H9 (cell line): ENCODE data around the gene CDH23. TPM values are rescaled to one million over a fixed set of nuclear protein-coding genes. Genes with fewer than 3 reads are reported as not detected.

Experiments used
- DNase-seq: peaks from one replicate; pipeline ENCODE4 v3.0.0-alpha.2; 2017
- H2AFZ ChIP-seq: one replicate; pipeline ENCODE4 v1.6.1; 2013; ENCODE audit warnings: mild to moderate bottlenecking, low read length, control low read depth, moderate library complexity
- H2AK5ac ChIP-seq: 2 replicates; pipeline ENCODE4 v1.6.1; 2013; ENCODE audit warnings: low read length, control low read depth, mixed read lengths; ENCODE audit not compliant: insufficient read length
- H2BK120ac ChIP-seq: one replicate; pipeline ENCODE4 v1.6.1; 2013; ENCODE audit warnings: low read depth, mild to moderate bottlenecking, low read length, control low read depth, inconsistent platforms; ENCODE audit not compliant: poor library complexity, severe bottlenecking
- H2BK12ac ChIP-seq: 2 replicates; pipeline ENCODE4 v1.6.1; 2013; ENCODE audit warnings: low read length, control low read depth, mixed read lengths, low read depth; ENCODE audit not compliant: insufficient read length
- H2BK15ac ChIP-seq: 2 replicates; pipeline ENCODE4 v1.6.1; 2013; ENCODE audit warnings: low read depth, low read length, control low read depth
- H2BK20ac ChIP-seq: one replicate; pipeline ENCODE4 v1.6.1; 2013; ENCODE audit warnings: low read depth, mild to moderate bottlenecking, low read length, control low read depth, inconsistent platforms; ENCODE audit not compliant: poor library complexity, severe bottlenecking
- H2BK5ac ChIP-seq: 2 replicates; pipeline ENCODE4 v1.6.1; 2013; ENCODE audit warnings: low read length, control low read depth, mixed read lengths; ENCODE audit not compliant: insufficient read length
- H3K14ac ChIP-seq: 2 replicates; pipeline ENCODE4 v1.6.1; 2013; ENCODE audit warnings: low read length, control low read depth; ENCODE audit not compliant: insufficient read depth
- H3K18ac ChIP-seq: 2 replicates; pipeline ENCODE4 v1.6.1; 2013; ENCODE audit warnings: low read depth, mild to moderate bottlenecking, mixed read lengths, low read length, control low read depth; ENCODE audit not compliant: insufficient read length
- H3K23ac ChIP-seq: 2 replicates; pipeline ENCODE4 v1.6.1; 2013; ENCODE audit warnings: low read length, control low read depth, mixed read lengths, low read depth; ENCODE audit not compliant: insufficient read length
- H3K23me2 ChIP-seq: 2 replicates; pipeline ENCODE4 v1.6.1; 2013; ENCODE audit warnings: low read depth, mild to moderate bottlenecking, mixed read lengths, low read length, control low read depth; ENCODE audit not compliant: insufficient read length, poor library complexity, severe bottlenecking
- H3K27ac ChIP-seq: 2 replicates; pipeline ENCODE4 v1.5.1; 2013; ENCODE audit warnings: low read length, control low read depth, mixed read lengths, low read depth; ENCODE audit not compliant: insufficient read length
- H3K27me3 ChIP-seq: 2 replicates; pipeline ENCODE4 v1.6.1; 2013; ENCODE audit warnings: low read length, control low read depth, inconsistent platforms; ENCODE audit not compliant: insufficient read depth
- H3K4ac ChIP-seq: 2 replicates; pipeline ENCODE4 v1.6.1; 2013; ENCODE audit warnings: low read depth, mild to moderate bottlenecking, control low read depth, inconsistent platforms, low read length, moderate library complexity
- H3K4me1 ChIP-seq: 2 replicates; pipeline ENCODE4 v1.6.1; 2013; ENCODE audit warnings: low read length, control low read depth, inconsistent platforms; ENCODE audit not compliant: insufficient read depth
- H3K4me2 ChIP-seq: 2 replicates; pipeline ENCODE4 v1.6.1; 2013; ENCODE audit warnings: low read length, control low read depth, mixed read lengths; ENCODE audit not compliant: insufficient read length, insufficient read depth
- H3K56ac ChIP-seq: 2 replicates; pipeline ENCODE4 v1.6.1; 2013; ENCODE audit warnings: low read depth, mild to moderate bottlenecking, mixed read lengths, low read length, control low read depth; ENCODE audit not compliant: insufficient read length
- H3K79me1 ChIP-seq: 2 replicates; pipeline ENCODE4 v1.6.1; 2013; ENCODE audit warnings: low read depth, mild to moderate bottlenecking, moderate library complexity, low read length, control low read depth, inconsistent platforms; ENCODE audit not compliant: insufficient read depth, poor library complexity, severe bottlenecking
- H3K79me2 ChIP-seq: 2 replicates; pipeline ENCODE4 v1.6.1; 2013; ENCODE audit warnings: low read length, control low read depth, inconsistent platforms; ENCODE audit not compliant: insufficient read depth
- H3K9ac ChIP-seq: 2 replicates; pipeline ENCODE4 v1.6.1; 2013; ENCODE audit warnings: low read length, control low read depth, mixed read lengths; ENCODE audit not compliant: insufficient read length; ENCODE audit errors: extremely low read depth
- H3K9me3 ChIP-seq: one replicate; pipeline ENCODE4 v1.6.1; 2013; ENCODE audit warnings: low read depth, low read length, inconsistent platforms; ENCODE audit not compliant: control insufficient read depth
- H3T11ph ChIP-seq: one replicate; pipeline ENCODE4 v1.6.1; 2013; ENCODE audit warnings: mild to moderate bottlenecking, low read length, control low read depth, inconsistent platforms
- H4K20me1 ChIP-seq: one replicate; pipeline ENCODE4 v1.6.1; 2013; ENCODE audit not compliant: control insufficient read depth, insufficient read length, insufficient read depth
- H4K5ac ChIP-seq: 2 replicates; pipeline ENCODE4 v1.6.1; 2013; ENCODE audit warnings: low read depth, mild to moderate bottlenecking, mixed read lengths, low read length, control low read depth; ENCODE audit not compliant: insufficient read length
- H4K8ac ChIP-seq: replicated peaks from 2 replicates; pipeline ENCODE4 v1.6.1; 2013; ENCODE audit warnings: low read length, control low read depth, mixed read lengths, low read depth; ENCODE audit not compliant: insufficient read length
- H4K91ac ChIP-seq: 2 replicates; pipeline ENCODE4 v1.6.1; 2013; ENCODE audit warnings: low read depth, mild to moderate bottlenecking, moderate library complexity, mixed read lengths, low read length, control low read depth; ENCODE audit not compliant: insufficient read length
- H3K27ac Mint-ChIP-seq, 3 experiments: 2 replicates in 2 of 3; 3 replicates in 1 of 3; pipeline ENCODE4 v1.8.0; 2020 to 2021; ENCODE audit warnings: mixed read lengths in 3 of 3, mild to moderate bottlenecking in 1 of 3, moderate library complexity in 1 of 3
- H3K27me3 Mint-ChIP-seq: 2 replicates; pipeline ENCODE4 v1.8.0; 2021; ENCODE audit warnings: low read depth, mild to moderate bottlenecking, moderate library complexity, mixed read lengths
- H3K36me3 Mint-ChIP-seq, 3 experiments: 2 replicates in 2 of 3; 3 replicates in 1 of 3; pipeline ENCODE4 v1.8.0; 2020 to 2021; ENCODE audit warnings: low read depth in 3 of 3, mixed read lengths in 3 of 3; ENCODE audit not compliant: insufficient read depth in 1 of 3
- H3K4me1 Mint-ChIP-seq, 2 experiments: 2 replicates each; pipeline ENCODE4 v1.8.0; 2020; ENCODE audit warnings: mixed read lengths in 2 of 2
- H3K4me3 Mint-ChIP-seq, 2 experiments: 2 replicates in 1 of 2; 3 replicates in 1 of 2; pipeline ENCODE4 v1.8.0; 2020 to 2021; ENCODE audit warnings: mild to moderate bottlenecking in 2 of 2, mixed read lengths in 2 of 2, moderate library complexity in 1 of 2
- H3K9me3 Mint-ChIP-seq, 2 experiments: 2 replicates in 1 of 2; 3 replicates in 1 of 2; pipeline ENCODE4 v1.8.0; 2020; ENCODE audit warnings: mild to moderate bottlenecking in 2 of 2, mixed read lengths in 2 of 2, moderate library complexity in 1 of 2
- WGBS: extraction: QIAGEN DNeasy Blood & Tissue Kit; methylation state at CpG from one replicate; pipeline ENCODE4 v1.1.7; 2013; ENCODE audit warnings: missing lambda C conversion rate, low lambda C conversion rate, mixed read lengths; ENCODE audit not compliant: insufficient read length; ENCODE audit errors: extremely low coverage; 5-methylcytosine and 5-hydroxymethylcytosine counted together
- total RNA-seq: library from RNA; stranded (reverse); gene quantifications from 2 replicates; pipeline ENCODE4 v1.2.1, GENCODE V29; 2021
- TF ChIP-seq, protein P1 (sequence below): fragments of 200-600 bp; sonication (generic); conservative IDR thresholded peaks from 3 replicates; pipeline ENCODE4 v1.8.0; 2021; ENCODE audit warnings: antibody characterized with exemption, mild to moderate bottlenecking

CDH23 gene
- total RNA-seq, 1 experiment from 2014 or later = 2.1 TPM

GRCh38 chr10:71366690-71367089 is 30.0 kb upstream of the CDH23 start:
- Histone ChIP-seq H4K91ac (no peak overlapping the region), H2BK20ac (no peak overlapping the region), H3K23me2 (no peaks in the 10 kb centered on the region), H2AFZ (no peak overlapping the region), H3K27me3 (no peaks in the 10 kb centered on the region), H3K14ac (no peak overlapping the region), H4K20me1 (no peaks in the 10 kb centered on the region), H3K23ac (no peak overlapping the region), H2BK5ac (no peak overlapping the region), H3K18ac (no peak overlapping the region), H2AK5ac (no peak overlapping the region), H2BK120ac (no peak overlapping the region), H3T11ph (no peak overlapping the region), H3K56ac (no peak overlapping the region), H3K4me1 (no peaks in the 10 kb centered on the region), H3K9ac (no peak overlapping the region), H3K4ac (no peak overlapping the region), H3K4me2 (no peak overlapping the region), H2BK15ac (no peak overlapping the region), H3K27ac (no peak overlapping the region), H3K79me2 (no peaks in the 10 kb centered on the region), H2BK12ac (no peak overlapping the region), H3K9me3 (no peaks in the 10 kb centered on the region), H4K8ac (no peak overlapping the region), H4K5ac (no peak overlapping the region), H3K79me1 (no peaks in the 10 kb centered on the region)
- WGBS = no CpG with 5 or more reads among the region's 8 CpGs
- TF ChIP-seq, protein P1, sequence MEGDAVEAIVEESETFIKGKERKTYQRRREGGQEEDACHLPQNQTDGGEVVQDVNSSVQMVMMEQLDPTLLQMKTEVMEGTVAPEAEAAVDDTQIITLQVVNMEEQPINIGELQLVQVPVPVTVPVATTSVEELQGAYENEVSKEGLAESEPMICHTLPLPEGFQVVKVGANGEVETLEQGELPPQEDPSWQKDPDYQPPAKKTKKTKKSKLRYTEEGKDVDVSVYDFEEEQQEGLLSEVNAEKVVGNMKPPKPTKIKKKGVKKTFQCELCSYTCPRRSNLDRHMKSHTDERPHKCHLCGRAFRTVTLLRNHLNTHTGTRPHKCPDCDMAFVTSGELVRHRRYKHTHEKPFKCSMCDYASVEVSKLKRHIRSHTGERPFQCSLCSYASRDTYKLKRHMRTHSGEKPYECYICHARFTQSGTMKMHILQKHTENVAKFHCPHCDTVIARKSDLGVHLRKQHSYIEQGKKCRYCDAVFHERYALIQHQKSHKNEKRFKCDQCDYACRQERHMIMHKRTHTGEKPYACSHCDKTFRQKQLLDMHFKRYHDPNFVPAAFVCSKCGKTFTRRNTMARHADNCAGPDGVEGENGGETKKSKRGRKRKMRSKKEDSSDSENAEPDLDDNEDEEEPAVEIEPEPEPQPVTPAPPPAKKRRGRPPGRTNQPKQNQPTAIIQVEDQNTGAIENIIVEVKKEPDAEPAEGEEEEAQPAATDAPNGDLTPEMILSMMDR = no peak
- Mint-ChIP-seq H3K9me3 (no peaks in the 10 kb centered on the region), H3K4me3 (no peak overlapping the region), H3K4me1 (peaks cover 6 to 11% of the 10 kb centered on the region in 2 experiments), H3K27me3 (peaks cover 1% of the 10 kb centered on the region; the same call in 1 of the 2 replicates), H3K36me3 (peaks cover 7 to 14% (median 9%) of the 10 kb centered on the region in 3 experiments; a peak in 6 of 7 replicates), H3K27ac (peak overlapping the region in 1 of 3 experiments; percentile 33; a peak in 2 of 7 replicates)
- DNase-seq = no peak
